Peyer's patch (tissue), 4 donors: ENCODE results near the gene MYOF. TPM values are rescaled to one million over a fixed set of nuclear protein-coding genes. Genes with fewer than 3 reads are reported as not detected.

Experiments used
- DNase-seq, 3 donors: peaks; one replicate each; pipeline ENCODE4 v3.0.0-alpha.2; 2017 to 2019
- H3K27ac ChIP-seq, 4 donors: fragments of 200-600 bp; sonication (generic); one replicate each; pipeline ENCODE4 v1.5.1; 2016 to 2019
- H3K27me3 ChIP-seq, 2 donors: fragments of 200-600 bp; sonication (generic); one replicate each; pipeline ENCODE4 v1.5.1; 2019
- H3K36me3 ChIP-seq, 3 donors: fragments of 200-600 bp; sonication (generic); one replicate each; pipeline ENCODE4 v1.5.1; 2016 to 2019
- H3K4me1 ChIP-seq, 4 donors: fragments of 200-600 bp; sonication (generic); one replicate each; pipeline ENCODE4 v1.5.1; 2016 to 2019
- H3K4me3 ChIP-seq, 4 donors: fragments of 200-600 bp; sonication (generic); 1 replicate in 3 of 4; 2 replicates in 1 of 4; pipeline ENCODE4 v1.5.1; 2016 to 2019; ENCODE audit warnings: mild to moderate bottlenecking in 1 of 4
- H3K9me3 ChIP-seq, 4 donors: fragments of 200-600 bp; sonication (generic); one replicate each; pipeline ENCODE4 v1.5.1; 2016 to 2019; ENCODE audit warnings: mild to moderate bottlenecking in 1 of 4
- POLR2A ChIP-seq, 2 donors: fragments of 450-650 bp; IDR thresholded peaks; one replicate each; pipeline ENCODE4 v1.5.1; 2017; ENCODE audit warnings: antibody characterized with exemption in 2 of 2, mild to moderate bottlenecking in 2 of 2, moderate library complexity in 2 of 2
- total RNA-seq, 4 donors: library from RNA; depleted of rRNA; stranded (reverse); fragments of >200 nt; gene quantifications; one replicate each; pipeline ENCODE4 v1.1.0, GENCODE V29; 2016
- TF ChIP-seq, protein P1 (sequence below), 6 experiments: fragments of 450-650 bp in 4 of 6; fragments of 200-600 bp in 2 of 6; sonication (generic) in 1 of 6; IDR thresholded peaks; one replicate each; pipeline ENCODE4 v1.5.1; 2017 to 2019; ENCODE audit warnings: antibody characterized with exemption in 6 of 6, mild to moderate bottlenecking in 3 of 6, moderate library complexity in 1 of 6

Gene MYOF
- total RNA-seq, 4 donors from 2014 or later = 15.1 to 52.8 (median 24.4) TPM

DNA sequence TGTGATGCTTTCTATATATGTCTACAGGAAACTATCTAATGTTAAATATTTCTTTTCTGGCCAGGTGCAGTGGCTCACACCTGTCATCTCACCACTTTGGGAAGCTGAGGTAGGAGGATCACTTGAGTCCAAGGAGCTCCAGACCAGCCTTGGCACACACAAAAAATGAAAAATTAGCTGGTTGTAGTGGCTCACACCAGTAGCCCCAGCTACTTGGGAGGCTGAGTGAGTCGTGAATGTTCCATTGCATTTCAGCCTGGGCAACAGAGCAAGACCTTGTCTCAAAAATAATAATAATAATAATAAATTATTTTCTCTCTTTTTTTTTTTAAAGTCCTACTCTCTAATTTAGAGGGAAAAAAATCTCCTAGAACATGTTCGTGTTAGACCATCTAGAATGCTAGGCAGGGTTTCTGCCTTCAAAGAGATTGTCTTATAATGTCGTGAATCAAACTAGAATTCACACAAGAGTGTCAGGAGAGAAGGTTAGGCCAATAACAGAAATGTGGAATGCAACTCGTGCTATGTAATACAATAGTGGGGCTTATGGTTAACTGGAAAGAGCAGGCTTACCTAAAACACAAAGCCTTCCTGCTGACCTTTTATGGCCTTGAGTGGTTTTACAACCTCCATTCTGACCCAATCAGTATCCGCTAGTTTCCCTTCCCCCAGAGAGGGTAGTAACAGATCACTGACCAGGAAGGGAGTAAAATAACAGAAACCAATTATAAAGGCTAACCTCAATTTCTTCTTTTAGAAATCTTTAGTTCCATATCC, 46.3 kb downstream of the MYOF start:
- H3K4me1 ChIP-seq = peaks cover 0 to 31% (median 0%) of the 10 kb centered on the region in 4 donors
- TF ChIP-seq, protein P1, sequence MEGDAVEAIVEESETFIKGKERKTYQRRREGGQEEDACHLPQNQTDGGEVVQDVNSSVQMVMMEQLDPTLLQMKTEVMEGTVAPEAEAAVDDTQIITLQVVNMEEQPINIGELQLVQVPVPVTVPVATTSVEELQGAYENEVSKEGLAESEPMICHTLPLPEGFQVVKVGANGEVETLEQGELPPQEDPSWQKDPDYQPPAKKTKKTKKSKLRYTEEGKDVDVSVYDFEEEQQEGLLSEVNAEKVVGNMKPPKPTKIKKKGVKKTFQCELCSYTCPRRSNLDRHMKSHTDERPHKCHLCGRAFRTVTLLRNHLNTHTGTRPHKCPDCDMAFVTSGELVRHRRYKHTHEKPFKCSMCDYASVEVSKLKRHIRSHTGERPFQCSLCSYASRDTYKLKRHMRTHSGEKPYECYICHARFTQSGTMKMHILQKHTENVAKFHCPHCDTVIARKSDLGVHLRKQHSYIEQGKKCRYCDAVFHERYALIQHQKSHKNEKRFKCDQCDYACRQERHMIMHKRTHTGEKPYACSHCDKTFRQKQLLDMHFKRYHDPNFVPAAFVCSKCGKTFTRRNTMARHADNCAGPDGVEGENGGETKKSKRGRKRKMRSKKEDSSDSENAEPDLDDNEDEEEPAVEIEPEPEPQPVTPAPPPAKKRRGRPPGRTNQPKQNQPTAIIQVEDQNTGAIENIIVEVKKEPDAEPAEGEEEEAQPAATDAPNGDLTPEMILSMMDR (IDR thresholded peaks at IDR 0.05) = no peak
- no peak for DNase-seq

DNA sequence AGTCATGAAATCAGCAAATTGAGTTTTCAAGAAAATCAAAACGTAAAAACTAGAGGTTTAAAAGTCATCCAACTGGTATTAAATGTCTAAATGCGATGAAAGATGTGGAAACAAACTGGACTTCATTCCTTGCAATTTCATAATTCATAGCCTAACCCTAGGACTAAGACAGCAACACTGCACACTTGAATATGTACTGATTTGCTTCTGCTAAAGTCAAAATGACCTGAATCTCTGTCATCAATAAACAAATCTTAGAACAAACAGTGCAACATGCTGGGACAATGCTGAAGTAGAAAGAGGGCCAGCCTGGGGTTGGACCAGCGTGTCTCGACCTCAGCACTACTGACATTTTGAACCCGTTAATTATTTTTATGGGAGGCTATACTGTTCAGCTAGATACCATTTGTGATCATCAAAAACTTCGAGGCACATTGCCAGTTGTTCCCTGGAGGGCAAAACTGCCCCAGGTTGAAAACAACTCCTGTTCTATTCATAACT, 47.1 kb downstream of the MYOF start:
- no peaks in the 10 kb centered on the region for H3K9me3 ChIP-seq
- H3K4me1 ChIP-seq = peaks cover 0 to 30% (median 0%) of the 10 kb centered on the region in 4 donors
- no peak overlapping the region for H3K4me3 ChIP-seq
- TF ChIP-seq, protein P1 (IDR thresholded peaks at IDR 0.05) = no peak
- TF ChIP-seq POLR2A (IDR thresholded peaks at IDR 0.05) = no peak
- no peaks in the 10 kb centered on the region for H3K36me3 ChIP-seq
- no peak for DNase-seq
- no peaks in the 10 kb centered on the region for H3K27me3 ChIP-seq
- H3K27ac ChIP-seq = peak overlapping the region; percentile 63 to 95 (median 76)

More for the DNA sequence above, 46.3 kb downstream of the MYOF start:
- Histone ChIP-seq H3K27me3 (no peaks in the 10 kb centered on the region), H3K4me3 (no peak overlapping the region), H3K36me3 (no peaks in the 10 kb centered on the region), H3K9me3 (no peaks in the 10 kb centered on the region), H3K27ac (peak overlapping the region; percentile 63 to 95 (median 76))

DNA sequence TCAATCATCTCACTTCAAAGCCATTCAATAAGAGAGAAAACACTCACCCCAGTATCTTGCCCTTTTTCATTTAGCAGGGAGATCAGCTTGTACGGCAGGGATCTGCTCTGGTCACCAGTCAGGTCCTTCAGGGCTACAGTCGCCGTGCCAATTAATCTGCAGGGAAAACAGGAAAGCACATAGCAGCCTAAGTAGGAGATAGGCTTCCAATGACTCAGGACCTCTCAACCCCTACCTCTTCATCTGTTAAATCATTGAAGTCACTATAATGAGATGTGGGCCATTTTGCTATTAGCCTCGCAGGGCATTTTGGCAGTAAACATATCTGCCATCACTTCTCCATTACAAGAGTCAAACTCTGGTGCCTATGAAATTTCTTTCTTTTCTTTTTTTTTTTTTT, 50.8 kb downstream of the MYOF start:
- no peaks in the 10 kb centered on the region for H3K9me3 ChIP-seq
- no peak overlapping the region for H3K27ac ChIP-seq
- DNase-seq = no peak
- TF ChIP-seq, protein P1 (IDR thresholded peaks at IDR 0.05) = no peak
- no peak for TF ChIP-seq POLR2A (IDR thresholded peaks at IDR 0.05)
- no peaks in the 10 kb centered on the region for H3K36me3 ChIP-seq
- peaks cover 0 to 5% (median 0%) of the 10 kb centered on the region in 4 donors for H3K4me1 ChIP-seq
- no peaks in the 10 kb centered on the region for H3K27me3 ChIP-seq
- no peak overlapping the region for H3K4me3 ChIP-seq

DNA sequence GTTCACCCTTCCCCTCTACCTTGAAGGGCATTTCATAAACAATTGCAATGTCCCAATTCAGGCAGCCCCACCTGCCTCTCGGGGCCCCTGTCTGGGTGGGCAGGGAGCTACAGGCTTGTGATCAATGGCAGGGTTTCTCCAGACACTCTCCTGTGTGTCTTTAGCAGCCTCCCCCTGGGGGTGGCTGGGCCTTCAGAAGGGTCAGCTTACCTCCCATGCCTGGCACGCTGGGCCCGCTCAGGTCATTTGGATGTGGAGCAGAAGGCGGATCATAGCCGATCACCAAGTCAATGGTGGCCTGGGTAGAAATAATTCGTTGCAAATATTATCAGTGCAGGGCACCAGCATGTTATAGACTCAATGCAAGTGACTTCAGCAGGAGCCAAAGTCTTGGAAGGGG, 56.3 kb downstream of the MYOF start:
- TF ChIP-seq POLR2A (IDR thresholded peaks at IDR 0.05) = no peak
- TF ChIP-seq, protein P1 (IDR thresholded peaks at IDR 0.05) = no peak
- H3K9me3 ChIP-seq = no peaks in the 10 kb centered on the region
- peaks cover 0 to 11% (median 0%) of the 10 kb centered on the region in 4 donors for H3K4me1 ChIP-seq
- H3K4me3 ChIP-seq = no peak overlapping the region
- no peak overlapping the region for H3K27ac ChIP-seq
- no peak for DNase-seq
- H3K36me3 ChIP-seq = no peaks in the 10 kb centered on the region
- no peaks in the 10 kb centered on the region for H3K27me3 ChIP-seq

DNA sequence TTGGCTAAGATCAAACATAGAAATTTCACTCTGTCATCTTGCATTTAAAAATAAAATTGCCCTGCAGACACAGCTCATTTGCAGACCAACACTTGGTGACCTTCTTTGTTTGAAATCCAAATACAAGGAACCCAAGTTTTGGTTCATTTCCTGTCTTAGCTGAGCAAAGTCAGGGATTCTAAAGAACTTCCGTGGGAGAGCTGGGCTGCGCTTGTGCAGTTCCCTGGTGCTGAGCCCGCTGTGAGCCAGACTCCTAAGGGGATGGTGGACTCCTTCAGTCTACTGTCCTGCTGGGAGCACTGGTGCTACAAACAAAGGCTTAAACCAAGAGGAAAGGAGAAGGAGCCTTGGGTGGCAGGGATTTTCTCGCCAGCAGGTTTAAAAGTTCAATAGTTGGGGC, 60.0 kb downstream of the MYOF start:
- H3K27ac ChIP-seq = peak overlapping the region in 1 of 4 donors; percentile 24
- TF ChIP-seq, protein P1 (IDR thresholded peaks at IDR 0.05) = no peak
- TF ChIP-seq POLR2A (IDR thresholded peaks at IDR 0.05) = no peak

More for the DNA sequence above, 60.0 kb downstream of the MYOF start:
- peaks cover 0 to 20% (median 0%) of the 10 kb centered on the region in 4 donors for H3K4me1 ChIP-seq
- H3K9me3 ChIP-seq = no peaks in the 10 kb centered on the region
- DNase-seq = no peak
- no peak overlapping the region for H3K4me3 ChIP-seq
- no peaks in the 10 kb centered on the region for H3K36me3 ChIP-seq
- no peaks in the 10 kb centered on the region for H3K27me3 ChIP-seq
